MM.1S (cell line): Measurements from ENCODE around the gene C19orf25.

Experiments
- EZH2 ChIP-seq: fragments of 300-600 bp; sonication (generic); optimal IDR thresholded peaks from 2 replicates; pipeline ENCODE3; 2017; ENCODE audit warnings: low read depth, mild to moderate bottlenecking, antibody characterized with exemption, low read length, mixed read lengths
- TF ChIP-seq, protein P1 (sequence below): fragments of 300-600 bp; sonication (generic); IDR thresholded peaks from 2 replicates; pipeline ENCODE4 v1.5.1; 2016; ENCODE audit warnings: antibody characterized with exemption, low read length, mixed read lengths

DNA sequence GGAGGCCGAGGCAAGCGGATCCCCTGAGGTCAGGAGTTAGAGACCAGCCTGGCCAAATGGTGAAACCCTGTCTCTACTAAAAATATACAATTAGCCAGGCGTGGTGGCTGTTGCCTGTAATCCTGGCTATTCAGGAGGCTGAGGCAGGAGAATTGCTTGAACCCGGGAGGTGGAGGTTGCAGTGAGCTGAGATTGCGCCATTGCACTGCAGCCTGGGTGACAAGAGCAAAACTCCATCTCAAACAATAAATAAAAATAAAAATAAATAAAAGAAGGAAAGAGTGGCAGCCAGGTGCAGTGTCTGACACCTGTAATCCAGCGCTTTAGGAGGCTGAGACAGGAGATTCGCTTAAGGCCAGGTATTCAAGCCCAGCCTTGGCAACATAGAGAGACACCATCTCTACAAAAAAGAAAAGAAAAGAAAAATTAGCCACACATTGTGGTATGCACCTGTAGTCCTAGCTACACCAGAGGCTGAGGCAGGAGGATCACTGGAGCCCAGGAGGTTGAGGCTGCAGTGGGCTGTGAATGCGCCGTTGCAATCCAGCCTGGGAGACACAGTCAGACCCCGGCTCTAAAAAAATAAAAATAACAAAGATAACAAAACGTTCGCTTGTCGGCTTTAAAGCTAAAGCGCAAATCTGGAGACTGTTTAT lies 23.5 kb upstream of the C19orf25 start:
- TF ChIP-seq, protein P1, sequence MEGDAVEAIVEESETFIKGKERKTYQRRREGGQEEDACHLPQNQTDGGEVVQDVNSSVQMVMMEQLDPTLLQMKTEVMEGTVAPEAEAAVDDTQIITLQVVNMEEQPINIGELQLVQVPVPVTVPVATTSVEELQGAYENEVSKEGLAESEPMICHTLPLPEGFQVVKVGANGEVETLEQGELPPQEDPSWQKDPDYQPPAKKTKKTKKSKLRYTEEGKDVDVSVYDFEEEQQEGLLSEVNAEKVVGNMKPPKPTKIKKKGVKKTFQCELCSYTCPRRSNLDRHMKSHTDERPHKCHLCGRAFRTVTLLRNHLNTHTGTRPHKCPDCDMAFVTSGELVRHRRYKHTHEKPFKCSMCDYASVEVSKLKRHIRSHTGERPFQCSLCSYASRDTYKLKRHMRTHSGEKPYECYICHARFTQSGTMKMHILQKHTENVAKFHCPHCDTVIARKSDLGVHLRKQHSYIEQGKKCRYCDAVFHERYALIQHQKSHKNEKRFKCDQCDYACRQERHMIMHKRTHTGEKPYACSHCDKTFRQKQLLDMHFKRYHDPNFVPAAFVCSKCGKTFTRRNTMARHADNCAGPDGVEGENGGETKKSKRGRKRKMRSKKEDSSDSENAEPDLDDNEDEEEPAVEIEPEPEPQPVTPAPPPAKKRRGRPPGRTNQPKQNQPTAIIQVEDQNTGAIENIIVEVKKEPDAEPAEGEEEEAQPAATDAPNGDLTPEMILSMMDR: no peak
- TF ChIP-seq EZH2: no peak
